Right ventricle myocardium superior (tissue), 1 donor: ENCODE results near the gene TBXAS1. TPM values are rescaled to one million over a fixed set of nuclear protein-coding genes. Genes with fewer than 3 reads are reported as not detected.
A peak's percentile ranks its signal among the peaks of the same experiment; 100 is the strongest.

ENCODE experiments used
- ATAC-seq: fragments of 200-7000 bp; cut with Tn5 transposase; one replicate; pipeline ENCODE4 v1.9.1; 2020; ENCODE audit warnings: mild to moderate bottlenecking; ENCODE audit not compliant: poor library complexity
- DNase-seq: peaks from one replicate; pipeline ENCODE4 v3.0.0-alpha.2; 2020
- intact Hi-C: fragments of 100-400 bp; cut with DNase I; formaldehyde crosslinking; loops from one replicate; pipeline ENCODE4 v1.11.2; 2022
- long read RNA-seq: library from polyadenylated mRNA; unstranded; transcript quantifications from one replicate; pipeline ENCODE4 v2.0.0, GENCODE V29; 2021
- total RNA-seq: library from RNA; stranded (reverse); fragmentation: NEBNext Ultra II Directional; extraction: Animal tissue kit (Norgen Biotek cat#: 25700); gene quantifications from one replicate; pipeline ENCODE4 v1.2.1, GENCODE V29; 2021
- donor health status: DM: no; HTN: yes; CAD: no; lungs with severe emphysema.

The TBXAS1 gene
- total RNA-seq = 4.2 TPM
- long read RNA-seq, partial matches to known transcripts = 1 of 4 reads
- long read RNA-seq, other reads (novel, unspliced or antisense) = 1 of 4 reads

DNA sequence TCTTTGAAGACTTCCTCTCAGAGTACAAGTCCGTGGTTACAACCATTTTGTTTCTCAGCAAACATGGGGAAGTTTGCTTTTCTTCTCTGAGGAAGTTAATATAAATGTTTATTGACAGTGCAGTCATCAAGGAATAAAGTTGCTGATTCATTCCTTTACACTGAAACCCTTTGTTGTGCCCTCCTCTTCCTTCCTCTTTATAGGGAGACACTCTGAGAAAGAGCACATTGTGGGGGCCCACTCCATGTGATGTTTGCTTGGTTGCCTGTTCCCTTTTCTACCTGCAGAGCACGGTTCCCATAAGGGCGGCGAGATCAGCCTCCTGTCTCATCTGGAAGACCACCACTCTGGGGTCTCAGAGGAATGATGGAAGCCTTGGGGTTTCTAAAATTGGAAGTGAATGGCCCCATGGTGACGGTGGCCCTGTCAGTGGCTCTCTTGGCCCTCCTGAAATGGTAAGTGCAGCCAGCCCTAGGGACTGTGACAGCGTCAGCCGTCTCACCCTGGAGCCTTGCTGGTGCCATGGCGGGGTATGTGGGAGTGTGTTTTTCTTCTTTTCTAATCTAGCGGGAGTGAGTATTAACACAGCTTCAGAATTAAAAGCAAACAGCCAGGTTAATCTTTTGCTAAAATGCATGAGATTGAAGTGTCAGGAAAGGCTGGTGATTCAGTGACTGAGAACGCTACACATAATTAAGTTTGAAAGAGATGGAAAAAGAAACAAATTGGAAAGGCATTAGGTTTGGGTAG lies at the start of gene TBXAS1:
TSS of gene TBXAS1 (plus strand) at position 240 of the 750 bp plus-strand sequence. CDS start at position 367, 127 bp downstream.
- no peak for DNase-seq

GRCh38 chr7:139782932-139783331 lies 46.1 kb upstream of the TBXAS1 start:
- no peak for ATAC-seq
- intact Hi-C loops = no loop called here
- no peak for DNase-seq

More for the DNA sequence above, at the start of gene TBXAS1:
- peak; percentile 83 for ATAC-seq
- intact Hi-C loops = no loop called here

GRCh38 chr7:139783647-139784385 lies 45.2 kb upstream of the TBXAS1 start:
- DNase-seq (no peak), ATAC-seq (no peak)
- intact Hi-C loops = no loop called here

- no peak for DNase-seq
Measured at GRCh38 chr7:139784648-139785047, 44.4 kb upstream of the TBXAS1 start.

DNA sequence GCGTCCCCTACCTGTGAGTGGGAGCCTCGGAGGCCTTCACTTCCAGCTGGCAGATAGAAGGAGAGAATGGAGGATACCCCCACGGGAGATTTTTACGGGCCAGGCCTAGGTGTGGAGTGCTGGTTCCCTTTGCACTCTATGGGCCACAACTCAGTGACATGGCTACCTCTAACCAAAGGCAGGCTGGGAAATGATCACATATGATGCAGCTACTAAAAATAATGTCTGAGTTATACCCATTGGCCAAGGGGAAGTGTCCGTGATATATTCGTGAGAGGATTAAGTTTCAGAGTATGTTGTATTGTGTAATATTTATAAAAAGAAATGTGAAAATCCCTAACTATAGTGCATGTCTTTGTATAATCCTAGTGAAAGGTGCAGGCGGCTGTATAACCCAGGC lies 37.7 kb upstream of the TBXAS1 start:
- intact Hi-C loops = no loop called here
- no peak for ATAC-seq
- no peak for DNase-seq

More at GRCh38 chr7:139784648-139785047, 44.4 kb upstream of the TBXAS1 start:
- intact Hi-C loops = no loop called here
- ATAC-seq = no peak

- ATAC-seq = no peak
- DNase-seq = no peak
- intact Hi-C loops = no loop called here
Measured at GRCh38 chr7:139797607-139798006, 31.5 kb upstream of the TBXAS1 start.

- intact Hi-C loops = no loop called here
- DNase-seq (no peak), ATAC-seq (no peak)
Measured at GRCh38 chr7:139798221-139798620, 30.8 kb upstream of the TBXAS1 start.

GRCh38 chr7:139798892-139799291 lies 30.2 kb upstream of the TBXAS1 start:
- intact Hi-C loops = no loop called here
- ATAC-seq (peak; percentile 81), DNase-seq (no peak)

DNA sequence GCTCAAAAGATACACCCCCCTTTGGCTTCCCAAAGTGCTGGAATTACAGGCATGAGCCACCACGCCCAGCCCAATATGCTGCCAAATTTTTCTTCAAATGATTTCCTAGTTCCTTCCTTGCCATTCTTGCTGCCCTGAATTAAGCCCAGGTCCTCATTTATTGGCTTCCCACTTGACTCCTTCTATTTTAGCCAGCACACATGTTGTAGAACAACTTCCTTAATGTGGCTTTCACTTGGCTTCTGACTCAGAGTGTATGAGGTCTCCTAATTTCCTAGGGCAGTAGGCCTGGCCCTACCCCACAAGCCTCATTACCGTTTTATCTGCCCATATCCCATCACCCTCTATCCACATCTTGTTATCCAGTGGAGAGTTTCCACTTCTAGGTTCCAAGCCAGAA lies 29.5 kb upstream of the TBXAS1 start:
- intact Hi-C loops = no loop called here
- DNase-seq = no peak
- ATAC-seq = peak; percentile 69

- ATAC-seq (no peak), DNase-seq (no peak)
- intact Hi-C loops = no loop called here
Measured at GRCh38 chr7:139804571-139804970, 24.5 kb upstream of the TBXAS1 start.

DNA sequence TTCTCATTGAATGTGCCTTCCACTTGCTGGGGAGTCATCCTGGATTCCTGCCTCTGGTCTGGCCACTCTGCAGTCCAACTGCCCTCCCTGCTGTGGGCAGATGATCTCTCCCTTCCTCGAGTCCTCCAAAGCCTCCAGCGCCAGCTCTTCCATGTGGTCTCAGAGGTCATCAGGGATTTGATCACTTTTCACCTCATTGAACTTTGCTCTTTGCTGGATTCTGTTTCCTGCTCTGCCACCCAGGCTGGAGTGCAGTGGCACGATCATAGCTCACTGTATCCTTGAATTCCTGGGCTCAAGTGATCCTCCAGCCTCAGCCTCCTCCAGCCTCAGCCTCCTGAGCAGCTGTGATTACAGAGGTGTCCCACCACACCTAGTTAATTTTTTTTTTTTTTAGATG lies 22.1 kb upstream of the TBXAS1 start:
- DNase-seq = no peak
- intact Hi-C loops = no loop called here
- no peak for ATAC-seq

DNA sequence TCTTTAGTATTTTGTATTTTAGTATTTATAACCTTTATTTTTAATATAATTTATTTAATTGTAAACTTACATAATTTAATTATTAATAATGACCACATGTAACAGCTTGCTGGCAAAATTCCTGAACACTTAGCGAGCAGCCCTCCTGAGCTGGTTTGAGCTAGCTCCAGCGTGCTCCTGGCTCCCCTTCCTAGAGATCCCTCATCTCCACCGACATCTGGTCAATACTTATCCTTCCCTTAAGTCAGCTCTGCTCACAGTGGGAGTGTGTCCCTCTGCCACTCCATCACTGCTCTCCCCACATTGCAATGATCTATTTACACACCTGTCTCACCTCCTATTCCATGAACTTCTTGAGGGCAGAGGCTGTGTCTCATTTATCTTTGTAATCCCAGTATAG lies 20.6 kb upstream of the TBXAS1 start:
- DNase-seq = no peak
- intact Hi-C loops = no loop called here
- no peak for ATAC-seq

DNA sequence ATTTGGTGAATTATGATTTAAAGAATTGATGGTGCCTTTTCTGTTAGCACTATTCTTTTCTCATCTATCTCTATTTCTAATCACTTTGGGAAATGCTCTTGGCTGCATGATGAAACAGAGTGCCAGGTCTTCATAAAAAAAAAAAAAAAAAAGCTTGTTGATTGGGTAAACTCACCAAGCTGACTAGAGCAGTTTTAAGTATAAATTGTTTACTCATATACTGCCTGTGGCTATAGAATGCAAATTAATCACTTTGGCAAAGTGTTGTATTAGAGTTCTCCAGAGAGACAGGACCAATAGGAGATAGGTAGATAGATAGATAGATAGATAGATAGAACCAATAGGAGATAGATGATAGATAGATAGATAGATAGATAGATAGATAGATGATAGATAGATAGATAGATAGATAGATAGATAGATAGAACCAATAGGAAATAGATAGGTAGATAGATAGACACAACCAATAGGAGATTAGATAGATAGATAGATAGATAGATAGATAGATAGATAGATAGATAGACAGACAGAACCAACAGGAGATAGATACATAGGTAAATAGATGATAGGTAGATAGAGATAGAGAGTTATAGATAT lies 20.1 kb upstream of the TBXAS1 start:
- ATAC-seq = no peak
- no peak for DNase-seq
- intact Hi-C loops = no loop called here

GRCh38 chr7:139811066-139811465 lies 18.0 kb upstream of the TBXAS1 start:
- ATAC-seq (no peak), DNase-seq (no peak)
- intact Hi-C loops = no loop called here

GRCh38 chr7:139813151-139813550 lies 15.9 kb upstream of the TBXAS1 start:
- DNase-seq = no peak
- intact Hi-C loops = no loop called here
- ATAC-seq = no peak

GRCh38 chr7:139813689-139814088 lies 15.4 kb upstream of the TBXAS1 start:
- no peak for ATAC-seq
- DNase-seq = no peak
- intact Hi-C loops = no loop called here

- intact Hi-C loops = no loop called here
- ATAC-seq = no peak
- no peak for DNase-seq
Measured at GRCh38 chr7:139817249-139817648, 11.8 kb upstream of the TBXAS1 start.

- intact Hi-C loops = no loop called here
- DNase-seq = no peak
- ATAC-seq = no peak
Measured at GRCh38 chr7:139820089-139820488, 9.0 kb upstream of the TBXAS1 start.

- intact Hi-C loops = no loop called here
Measured at GRCh38 chr7:139821349-139822105, 7.5 kb upstream of the TBXAS1 start.

More at GRCh38 chr7:139821349-139822105, 7.5 kb upstream of the TBXAS1 start:
- DNase-seq = no peak
- ATAC-seq = no peak
